ENCODE results near the gene MICAL2.

Gene MICAL2

DNA sequence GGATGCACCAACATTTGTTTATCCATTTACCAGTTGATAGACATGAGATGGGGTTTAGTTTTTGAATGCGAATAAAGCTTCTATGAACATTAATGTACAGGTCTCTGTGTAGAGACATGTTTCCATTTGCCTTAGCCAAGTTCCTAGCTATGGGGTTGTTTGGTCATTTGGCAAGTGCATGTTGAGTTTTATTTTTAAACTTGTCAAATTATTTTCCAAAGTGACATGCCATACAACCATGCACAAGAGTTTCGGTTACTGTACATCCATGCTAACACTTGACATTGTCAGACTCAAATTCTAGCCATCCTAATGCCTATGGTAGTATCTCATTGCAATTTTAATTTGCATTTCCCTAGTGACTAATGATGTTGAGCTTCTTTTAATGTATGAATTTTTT lies 196.4 kb downstream of the MICAL2 start:
- no peaks in the 10 kb centered on the region for H3K36me3 ChIP-seq
- H3K27me3 ChIP-seq = no peaks in the 10 kb centered on the region
- DNase-seq = no peak
- H3K9me3 ChIP-seq = no peaks in the 10 kb centered on the region
- no peak overlapping the region for H3K4me3 ChIP-seq (ENCODE audit: low read depth, low read length)
- H3K4me1 ChIP-seq = no peaks in the 10 kb centered on the region
- TF ChIP-seq, protein P1, sequence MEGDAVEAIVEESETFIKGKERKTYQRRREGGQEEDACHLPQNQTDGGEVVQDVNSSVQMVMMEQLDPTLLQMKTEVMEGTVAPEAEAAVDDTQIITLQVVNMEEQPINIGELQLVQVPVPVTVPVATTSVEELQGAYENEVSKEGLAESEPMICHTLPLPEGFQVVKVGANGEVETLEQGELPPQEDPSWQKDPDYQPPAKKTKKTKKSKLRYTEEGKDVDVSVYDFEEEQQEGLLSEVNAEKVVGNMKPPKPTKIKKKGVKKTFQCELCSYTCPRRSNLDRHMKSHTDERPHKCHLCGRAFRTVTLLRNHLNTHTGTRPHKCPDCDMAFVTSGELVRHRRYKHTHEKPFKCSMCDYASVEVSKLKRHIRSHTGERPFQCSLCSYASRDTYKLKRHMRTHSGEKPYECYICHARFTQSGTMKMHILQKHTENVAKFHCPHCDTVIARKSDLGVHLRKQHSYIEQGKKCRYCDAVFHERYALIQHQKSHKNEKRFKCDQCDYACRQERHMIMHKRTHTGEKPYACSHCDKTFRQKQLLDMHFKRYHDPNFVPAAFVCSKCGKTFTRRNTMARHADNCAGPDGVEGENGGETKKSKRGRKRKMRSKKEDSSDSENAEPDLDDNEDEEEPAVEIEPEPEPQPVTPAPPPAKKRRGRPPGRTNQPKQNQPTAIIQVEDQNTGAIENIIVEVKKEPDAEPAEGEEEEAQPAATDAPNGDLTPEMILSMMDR (IDR thresholded peaks at IDR 0.05; ENCODE audit: low read depth, low read length) = no peak

DNA sequence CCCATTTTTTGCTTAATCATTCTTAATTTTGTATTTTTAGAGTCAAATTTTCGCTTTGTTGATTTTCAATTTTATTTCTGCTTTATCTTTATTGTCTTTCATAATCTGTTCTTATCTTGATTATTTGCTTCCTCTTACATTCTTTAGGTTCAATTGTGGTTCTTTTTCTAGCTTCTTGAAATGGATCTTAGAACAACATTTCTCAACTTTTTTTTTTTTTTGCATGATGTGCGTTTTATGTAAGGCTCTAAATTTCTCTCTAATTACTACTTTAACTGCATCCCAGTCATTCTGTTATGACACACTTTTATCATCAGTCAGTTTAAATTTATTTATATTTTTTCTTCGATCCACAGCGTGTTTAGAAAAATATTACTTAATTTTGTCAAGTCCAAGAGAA lies 201.7 kb downstream of the MICAL2 start:
- Histone ChIP-seq H3K27me3 (no peaks in the 10 kb centered on the region), H3K36me3 (no peaks in the 10 kb centered on the region), H3K9me3 (no peaks in the 10 kb centered on the region), H3K4me1 (no peaks in the 10 kb centered on the region; the same call in 1 of the 2 replicates), H3K4me3 (ENCODE audit: low read depth, low read length) (no peak overlapping the region)
- TF ChIP-seq, protein P1 (IDR thresholded peaks at IDR 0.05; ENCODE audit: low read depth, low read length) = no peak
- no peak for DNase-seq
